HG03108 (cell line): Measurements from ENCODE around the gene UGGT1.

Experiments
- ATAC-seq: cut with Tn5 transposase; IDR thresholded peaks from one replicate; pipeline ENCODE4 v1.9.1; 2021; ENCODE audit warnings: moderate library complexity; ENCODE audit not compliant: unreplicated experiment

Gene UGGT1

GRCh38 chr2:128105072-128105471, 14.1 kb downstream of the UGGT1 start:
- ATAC-seq: no peak

- no peak for ATAC-seq
Observed at GRCh38 chr2:128108166-128108565, 17.2 kb downstream of the UGGT1 start.

GRCh38 chr2:128109243-128109642, 18.2 kb downstream of the UGGT1 start:
- ATAC-seq: no peak

GRCh38 chr2:128115921-128116623, 25.1 kb downstream of the UGGT1 start:
- ATAC-seq: no peak

- no peak for ATAC-seq
Observed at GRCh38 chr2:128134573-128134972, 43.6 kb downstream of the UGGT1 start.

GRCh38 chr2:128137094-128137616, 46.2 kb downstream of the UGGT1 start:
- no peak for ATAC-seq

GRCh38 chr2:128139624-128140023, 48.6 kb downstream of the UGGT1 start:
- ATAC-seq: no peak

- no peak for ATAC-seq
Observed at GRCh38 chr2:128145651-128146050, 54.7 kb downstream of the UGGT1 start.

GRCh38 chr2:128153786-128154185, 62.8 kb downstream of the UGGT1 start:
- no peak for ATAC-seq

GRCh38 chr2:128154225-128154624, 63.2 kb downstream of the UGGT1 start:
- no peak for ATAC-seq

GRCh38 chr2:128155970-128156369, 65.0 kb downstream of the UGGT1 start:
- ATAC-seq: no peak

- no peak for ATAC-seq
Observed at GRCh38 chr2:128156812-128157211, 65.8 kb downstream of the UGGT1 start.

GRCh38 chr2:128157644-128158043, 66.6 kb downstream of the UGGT1 start:
- no peak for ATAC-seq

GRCh38 chr2:128158176-128158575, 67.2 kb downstream of the UGGT1 start:
- ATAC-seq: no peak

GRCh38 chr2:128159437-128159836, 68.4 kb downstream of the UGGT1 start:
- no peak for ATAC-seq

GRCh38 chr2:128160616-128161275, 69.7 kb downstream of the UGGT1 start:
- no peak for ATAC-seq

GRCh38 chr2:128162266-128162665, 71.3 kb downstream of the UGGT1 start:
- no peak for ATAC-seq

- ATAC-seq: no peak
Observed at GRCh38 chr2:128164311-128164710, 73.3 kb downstream of the UGGT1 start.

GRCh38 chr2:128166746-128167353, 75.8 kb downstream of the UGGT1 start:
- ATAC-seq: no peak

GRCh38 chr2:128169094-128169493, 78.1 kb downstream of the UGGT1 start:
- no peak for ATAC-seq

GRCh38 chr2:128169497-128169896, 78.5 kb downstream of the UGGT1 start:
- ATAC-seq: no peak
